Adrenal gland (tissue), 19 donors: ENCODE data around the gene ZNF235. TPM values are rescaled to one million over a fixed set of nuclear protein-coding genes. Genes with fewer than 3 reads are reported as not detected.

ENCODE experiments used
- DNase-seq, 7 donors: peaks; one replicate each; pipeline ENCODE4 v3.0.0-alpha.2; 2019 to 2020
- H3K27ac ChIP-seq, 5 donors: fragments of 200-600 bp; sonication (generic) in 4 of 5; 1 replicate in 3 of 5; 2 replicates in 2 of 5; pipeline versions ENCODE4 v1.5.1 to v1.8.0; 2016 to 2020; ENCODE audit warnings: mild to moderate bottlenecking in 1 of 5
- H3K27me3 ChIP-seq: fragments of 200-600 bp; 2 replicates; pipeline ENCODE4 v1.8.0; 2021
- H3K36me3 ChIP-seq, 2 donors: fragments of 200-600 bp; replicated peaks in 1 of 2; 1 replicate in 1 of 2; 2 replicates in 1 of 2; pipeline versions ENCODE4 v1.5.1 to v1.8.0; 2018 to 2022
- H3K4me1 ChIP-seq, 2 donors: fragments of 200-600 bp; replicated peaks in 1 of 2; 1 replicate in 1 of 2; 2 replicates in 1 of 2; pipeline versions ENCODE4 v1.5.1 to v1.8.0; 2018 to 2021
- H3K4me3 ChIP-seq, 4 donors: fragments of 200-600 bp; sonication (generic) in 3 of 4; one replicate each; pipeline ENCODE4 v1.5.1; 2016 to 2018
- H3K9me3 ChIP-seq, 3 donors: fragments of 200-600 bp; sonication (generic) in 1 of 3; replicated peaks in 1 of 3; 1 replicate in 2 of 3; 2 replicates in 1 of 3; pipeline versions ENCODE4 v1.5.1 to v1.8.0; 2016 to 2021
- CTCF ChIP-seq, 6 experiments: fragments of 450-650 bp in 4 of 6; fragments of 200-600 bp in 2 of 6; sonication (generic) in 1 of 6; IDR thresholded peaks; 1 replicate in 5 of 6; 2 replicates in 1 of 6; pipeline versions ENCODE4 v1.5.1 to v1.8.0; 2016 to 2021; ENCODE audit warnings: antibody characterized with exemption in 6 of 6, mild to moderate bottlenecking in 2 of 6, moderate library complexity in 1 of 6
- POLR2A ChIP-seq, 2 donors: fragments of 450-650 bp; IDR thresholded peaks; one replicate each; pipeline ENCODE4 v1.6.1; 2017; ENCODE audit warnings: antibody characterized with exemption in 2 of 2, mild to moderate bottlenecking in 2 of 2, moderate library complexity in 1 of 2
- WGBS, 4 donors: extraction: QIAGEN DNeasy Blood & Tissue Kit in 2 of 4; methylation state at CpG; one replicate each; pipeline versions ENCODE4 v1.1.5 to v1.1.7; 2013 to 2017; 5-methylcytosine and 5-hydroxymethylcytosine counted together
- intact Hi-C, 2 donors: fragments of 100-400 bp; cut with DNase I; formaldehyde crosslinking; loops; one replicate each; pipeline versions ENCODE4 v1.14.1 to v1.15.0; 2022 to 2023
- long read RNA-seq, 10 donors: library from polyadenylated mRNA in 3 of 10; unstranded in 2 of 10; stranded (forward) in 1 of 10; transcript quantifications; one replicate each; pipeline ENCODE4 v2.0.0 and lab custom pipeline, GENCODE V29; 2021 to 2026
- polyA plus RNA-seq, 3 donors: library from polyadenylated mRNA; stranded (reverse); fragments of 200-250 nt in 2 of 3; fragments of 350-450 nt in 1 of 3; fragmentation: Illumina TruSeq in 1 of 3; extraction: RNeasy Lipid Tissue Mini Kit (QIAGEN cat#74804) in 1 of 3; gene quantifications; one replicate each; pipeline ENCODE4 v1.2.3, GENCODE V29; 2013 to 2014
- total RNA-seq, 9 donors: library from RNA; depleted of rRNA in 4 of 9; stranded (reverse); fragments of >200 nt in 4 of 9; fragments of 120-200 nt in 1 of 9; fragmentation: NEBNext Ultra II Directional in 1 of 9; extraction: Animal tissue kit (Norgen Biotek cat#: 25700) in 1 of 9; gene quantifications; one replicate each; pipeline versions ENCODE4 v1.1.0 to v1.2.4, GENCODE V29; 2013 to 2023
- donor health status: healthy with polysubstance abuse.
- donor health status: Bipolar disorder and iron deficiency.
- donor health status: DM: yes; HTN: yes; CAD: no.
- donor health status: DM: no; HTN: no; CAD: no.
- donor health status: DM: no; HTN: no; CAD: no.
- donor health status: DM: yes; HTN: yes; CAD: no.

The ZNF235 gene
- total RNA-seq, result 10 to 100 TPM in 1 of 9 donors, 1 to 10 TPM in 8; 1.0 to 17.0 (median 4.0) TPM
- 1 to 10 TPM; 2.0 to 7.2 (median 2.2) TPM for polyA plus RNA-seq
- long read RNA-seq, donor 1, full-length matches to known transcripts, result 1 of 6 reads
- long read RNA-seq, donor 1, partial matches to known transcripts, result 5 of 6 reads
- long read RNA-seq, donor 1, other reads (novel, unspliced or antisense), result 0 of 6 reads
- long read RNA-seq, donor 2, full-length matches to known transcripts, result 2 of 2 reads
- long read RNA-seq, donor 2, partial matches to known transcripts, result 0 of 2 reads
- long read RNA-seq, donor 2, other reads (novel, unspliced or antisense), result 0 of 2 reads
- long read RNA-seq, donor 3, full-length matches to known transcripts, result 1 of 1 reads
- long read RNA-seq, donor 3, partial matches to known transcripts, result 0 of 1 reads
- long read RNA-seq, donor 3, other reads (novel, unspliced or antisense), result 0 of 1 reads
- long read RNA-seq, donor 4, partial matches to known transcripts, result 0 of 2 reads
- long read RNA-seq, donor 4, other reads (novel, unspliced or antisense), result 2 of 2 reads
- long read RNA-seq, donor 5, partial matches to known transcripts, result 0 of 6 reads
- long read RNA-seq, donor 5, other reads (novel, unspliced or antisense), result 4 of 6 reads
- long read RNA-seq, donor 6, full-length matches to known transcripts, result 2 of 3 reads
- long read RNA-seq, donor 6, partial matches to known transcripts, result 1 of 3 reads
- long read RNA-seq, donor 6, other reads (novel, unspliced or antisense), result 0 of 3 reads
- long read RNA-seq, donor 7, result 0 reads
- long read RNA-seq, donor 8, full-length matches to known transcripts, result 1 of 1 reads
- long read RNA-seq, donor 8, partial matches to known transcripts, result 0 of 1 reads
- long read RNA-seq, donor 8, other reads (novel, unspliced or antisense), result 0 of 1 reads
- long read RNA-seq, donor 9, full-length matches to known transcripts, result 1 of 1 reads
- long read RNA-seq, donor 9, partial matches to known transcripts, result 0 of 1 reads
- long read RNA-seq, donor 9, other reads (novel, unspliced or antisense), result 0 of 1 reads
- long read RNA-seq, donor 10, full-length matches to known transcripts, result 2 of 2 reads
- long read RNA-seq, donor 10, partial matches to known transcripts, result 0 of 2 reads
- long read RNA-seq, donor 10, other reads (novel, unspliced or antisense), result 0 of 2 reads

DNA sequence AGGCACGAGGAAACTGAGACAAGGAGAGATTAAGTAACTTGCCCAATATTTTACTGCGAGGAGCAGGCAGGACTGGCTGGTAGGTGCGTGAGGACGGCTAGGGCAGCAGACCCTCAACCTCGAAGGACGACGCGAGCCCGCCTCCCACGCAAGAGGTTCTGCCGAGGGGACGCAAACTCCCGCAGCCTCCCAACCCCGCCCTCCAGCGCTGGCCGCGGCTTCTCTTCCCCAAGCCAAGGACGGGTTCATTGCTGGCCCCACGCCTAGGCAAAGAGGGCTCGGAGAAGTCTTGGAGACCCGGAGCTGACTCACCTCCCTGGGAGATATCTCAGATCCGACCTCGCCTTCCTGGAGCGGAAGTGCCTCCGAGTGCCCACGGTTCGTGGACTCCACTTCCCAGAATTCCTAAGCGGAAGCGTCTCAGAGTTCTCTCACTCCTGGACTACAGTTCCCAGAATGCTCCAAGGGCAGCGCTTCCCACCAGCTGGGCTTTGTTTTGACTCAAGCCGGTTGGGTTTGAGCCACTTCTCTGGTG is at the start of gene ZNF235:
Gene ZNF235 (minus strand): TSS at position 367 of the 535 bp plus-strand sequence. CDS start 1,621 bp downstream, outside the sequence.
- WGBS, 4 donors, result 0 to 1% (median 0%) methylated on average over 13 to 31 of the region's 31 CpGs
- DNase-seq, result peak; percentile 92 to 98 (median 97)
- Histone ChIP-seq H3K27ac (peak within 1 kb of the TSS; percentile 68 to 88 (median 76)), H3K4me1 (peaks cover 5 to 7% of the 10 kb centered on the region in 2 donors), H3K27me3 (no peaks in the 10 kb centered on the region), H3K9me3 (peaks cover 0 to 6% (median 0%) of the 10 kb centered on the region in 3 donors), H3K36me3 (peaks cover 0 to 9% of the 10 kb centered on the region in 2 donors), H3K4me3 (peak within 1 kb of the TSS; percentile 16 to 66 (median 50))
- TF ChIP-seq POLR2A (IDR thresholded peaks at IDR 0.05) (peak in 1 of 2 donors; percentile 66), CTCF (IDR thresholded peaks at IDR 0.05) (no peak)
- intact Hi-C loops, result no loop called here

- no peaks in the 10 kb centered on the region for H3K36me3 ChIP-seq
- WGBS, 4 donors, result 90 to 92% (median 91%) methylated on average over 4 of the region's 4 CpGs
- TF ChIP-seq CTCF (IDR thresholded peaks at IDR 0.05), result no peak
- TF ChIP-seq POLR2A (IDR thresholded peaks at IDR 0.05), result no peak
- intact Hi-C loops, result no loop called here
- no peaks in the 10 kb centered on the region for H3K27me3 ChIP-seq
- peaks cover 0 to 14% (median 9%) of the 10 kb centered on the region in 3 donors for H3K9me3 ChIP-seq
- DNase-seq, result no peak
- H3K4me3 ChIP-seq, result no peak overlapping the region
- H3K4me1 ChIP-seq, result no peaks in the 10 kb centered on the region
- H3K27ac ChIP-seq, result no peak overlapping the region
These were observed 41.7 kb upstream of the ZNF235 start for GRCh38 chr19:44346556-44346955.

DNA sequence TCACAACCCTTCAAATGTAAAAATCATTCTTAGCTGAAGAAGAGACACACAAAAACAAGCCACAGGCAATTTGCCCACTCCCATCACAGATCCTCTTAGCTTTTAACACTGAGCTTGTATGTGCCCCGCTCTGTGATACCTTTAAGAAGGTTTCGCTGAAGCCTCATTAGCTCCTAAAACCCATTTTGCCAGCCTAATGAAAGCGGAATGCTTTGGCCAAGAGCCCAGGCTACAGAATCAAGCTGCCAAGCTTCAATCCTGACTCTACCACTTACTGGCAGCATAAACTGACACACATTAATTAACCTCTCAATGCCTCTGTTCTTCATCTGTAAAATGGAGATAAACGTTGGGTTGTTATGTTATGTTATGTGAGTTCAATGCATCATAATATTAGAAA is 41.1 kb upstream of the ZNF235 start:
- no peak overlapping the region for H3K27ac ChIP-seq
- no peak overlapping the region for H3K4me3 ChIP-seq
- H3K36me3 ChIP-seq, result no peaks in the 10 kb centered on the region
- H3K9me3 ChIP-seq, result peaks cover 0 to 14% (median 5%) of the 10 kb centered on the region in 3 donors
- no peaks in the 10 kb centered on the region for H3K4me1 ChIP-seq
- DNase-seq, result no peak
- no peaks in the 10 kb centered on the region for H3K27me3 ChIP-seq
- intact Hi-C loops, result no loop called here
- 89 to 97% (median 92%) methylated on average over 4 of the region's 4 CpGs for WGBS, 4 donors
- TF ChIP-seq CTCF (IDR thresholded peaks at IDR 0.05), result no peak
- no peak for TF ChIP-seq POLR2A (IDR thresholded peaks at IDR 0.05)
